Measurements from ENCODE around the gene FAM3C. TPM values are rescaled to one million over a fixed set of nuclear protein-coding genes. Genes with fewer than 3 reads are reported as not detected.
"Not testable (repeated sequence)": the region's sequence is repeated elsewhere in the genome, so short reads cannot be mapped to it uniquely, and the experiment has no call there.

Gene FAM3C
- total RNA-seq, 2 donors from 2014 or later, result 45.9 to 69.8 TPM

- no peak for TF ChIP-seq CTCF (IDR thresholded peaks at IDR 0.05)
- H3K36me3 ChIP-seq, result no peaks in the 10 kb centered on the region
- H3K4me1 ChIP-seq, result peaks cover 0 to 12% of the 10 kb centered on the region in 2 donors
- H3K27me3 ChIP-seq, result no peaks in the 10 kb centered on the region
- no peak for DNase-seq (ENCODE audit: low spot score)
- H3K27ac ChIP-seq, result no peak overlapping the region
- H3K9me3 ChIP-seq, result no peaks in the 10 kb centered on the region
- H3K4me3 ChIP-seq, result no peak overlapping the region
Measured at GRCh38 chr7:121436688-121437087, 40.6 kb upstream of the FAM3C start.

GRCh38 chr7:121436136-121436535 lies 40.0 kb upstream of the FAM3C start:
- no peak for TF ChIP-seq CTCF (IDR thresholded peaks at IDR 0.05)
- Histone ChIP-seq H3K27ac (no peak overlapping the region), H3K4me1 (peaks cover 0 to 12% of the 10 kb centered on the region in 2 donors), H3K36me3 (no peaks in the 10 kb centered on the region), H3K4me3 (no peak overlapping the region), H3K27me3 (no peaks in the 10 kb centered on the region), H3K9me3 (no peaks in the 10 kb centered on the region)
- no peak for DNase-seq (ENCODE audit: low spot score)

- H3K4me1 ChIP-seq, result peaks cover 0 to 12% of the 10 kb centered on the region in 2 donors
- no peak overlapping the region for H3K27ac ChIP-seq
- H3K9me3 ChIP-seq, result no peaks in the 10 kb centered on the region
- DNase-seq (ENCODE audit: low spot score), result no peak
- no peaks in the 10 kb centered on the region for H3K36me3 ChIP-seq
- no peak overlapping the region for H3K4me3 ChIP-seq
- no peak for TF ChIP-seq CTCF (IDR thresholded peaks at IDR 0.05)
- no peaks in the 10 kb centered on the region for H3K27me3 ChIP-seq
Measured at GRCh38 chr7:121433775-121434174, 37.7 kb upstream of the FAM3C start.

GRCh38 chr7:121432486-121432885 lies 36.4 kb upstream of the FAM3C start:
- not testable (repeated sequence) for DNase-seq (ENCODE audit: low spot score); H3K27ac ChIP-seq; H3K27me3 ChIP-seq; H3K9me3 ChIP-seq; H3K36me3 ChIP-seq; H3K4me1 ChIP-seq; H3K4me3 ChIP-seq

DNA sequence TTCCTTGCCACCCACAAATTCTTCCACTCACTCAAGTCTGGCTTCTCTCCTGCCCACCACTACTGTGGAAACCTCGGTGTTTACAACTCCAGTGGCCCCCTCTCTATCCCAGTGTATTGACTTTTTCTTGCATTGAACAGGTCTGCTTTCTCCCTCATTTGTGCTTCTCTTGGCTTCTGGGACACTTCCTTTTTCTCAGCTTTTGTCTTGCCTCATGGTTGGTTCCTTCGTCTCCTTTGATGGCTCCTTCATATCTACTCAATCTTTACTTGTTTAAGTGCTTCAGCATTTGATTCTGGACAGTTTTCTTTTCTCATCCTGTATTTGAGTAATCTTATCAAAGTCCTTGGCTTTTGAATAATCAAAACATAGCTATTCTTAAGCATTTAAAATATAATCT lies 35.9 kb upstream of the FAM3C start:
- no peak overlapping the region for H3K4me3 ChIP-seq
- H3K36me3 ChIP-seq, result no peaks in the 10 kb centered on the region
- H3K4me1 ChIP-seq, result no peaks in the 10 kb centered on the region
- H3K9me3 ChIP-seq, result no peaks in the 10 kb centered on the region
- TF ChIP-seq CTCF (IDR thresholded peaks at IDR 0.05), result no peak
- no peaks in the 10 kb centered on the region for H3K27me3 ChIP-seq
- H3K27ac ChIP-seq, result no peak overlapping the region
- DNase-seq (ENCODE audit: low spot score), result no peak

GRCh38 chr7:121431389-121431995 lies 35.4 kb upstream of the FAM3C start:
- no peak for DNase-seq (ENCODE audit: low spot score)
- no peaks in the 10 kb centered on the region for H3K36me3 ChIP-seq
- TF ChIP-seq CTCF (IDR thresholded peaks at IDR 0.05), result no peak

More at GRCh38 chr7:121431389-121431995, 35.4 kb upstream of the FAM3C start:
- Histone ChIP-seq H3K4me1 (no peaks in the 10 kb centered on the region), H3K27me3 (no peaks in the 10 kb centered on the region), H3K4me3 (no peak overlapping the region), H3K9me3 (no peaks in the 10 kb centered on the region), H3K27ac (no peak overlapping the region)

Data from right atrium auricular region (tissue), 2 donors.